HFFc6 (cell line): ENCODE results near the gene MOSPD2. TPM values are rescaled to one million over a fixed set of nuclear protein-coding genes. Genes with fewer than 3 reads are reported as not detected.
A peak's percentile ranks its signal among the peaks of the same experiment; 100 is the strongest.

ENCODE experiments used
- DNase-seq: peaks from one replicate; pipeline ENCODE4 v3.0.0-alpha.2; 2018
- H3K27ac Mint-ChIP-seq: 2 replicates; pipeline ENCODE4 v1.8.0; 2020; ENCODE audit warnings: mild to moderate bottlenecking, mixed read lengths
- H3K27me3 Mint-ChIP-seq: 2 replicates; pipeline ENCODE4 v1.8.0; 2021; ENCODE audit warnings: mild to moderate bottlenecking, moderate library complexity, mixed read lengths; ENCODE audit not compliant: insufficient read depth
- H3K36me3 Mint-ChIP-seq: 2 replicates; pipeline ENCODE4 v1.8.0; 2021; ENCODE audit warnings: low read depth, mixed read lengths
- H3K4me1 Mint-ChIP-seq: 2 replicates; pipeline ENCODE4 v1.8.0; 2020; ENCODE audit warnings: low read depth, mixed read lengths
- H3K4me3 Mint-ChIP-seq: 2 replicates; pipeline ENCODE4 v1.8.0; 2020; ENCODE audit warnings: mild to moderate bottlenecking, moderate library complexity, mixed read lengths
- H3K9me3 Mint-ChIP-seq: 2 replicates; pipeline ENCODE4 v1.8.0; 2020; ENCODE audit warnings: mild to moderate bottlenecking, mixed read lengths
- long read RNA-seq: library from polyadenylated mRNA; unstranded; transcript quantifications from one replicate; pipeline ENCODE4 v2.0.0, GENCODE V29; 2019
- total RNA-seq, 6 experiments: library from RNA; stranded (reverse); fragmentation: NEBNext Ultra II Directional; extraction: Animal tissue kit (Norgen Biotek cat#: 25700); gene quantifications; 2 replicates in 1 of 6; 3 replicates in 5 of 6; pipeline ENCODE4 v1.2.3, GENCODE V29; 2021
- TF ChIP-seq, protein P1 (sequence below): fragments of 200-600 bp; sonication (generic); IDR thresholded peaks from 2 replicates; pipeline ENCODE4 v1.5.0; 2021; ENCODE audit warnings: antibody characterized with exemption, mild to moderate bottlenecking

The MOSPD2 gene
- total RNA-seq: 10 to 100 TPM; 22.0 to 28.2 (median 25.1) TPM
- long read RNA-seq, full-length matches to known transcripts: 27 of 39 reads
- long read RNA-seq, partial matches to known transcripts: 5 of 39 reads
- long read RNA-seq, other reads (novel, unspliced or antisense): 7 of 39 reads

DNA sequence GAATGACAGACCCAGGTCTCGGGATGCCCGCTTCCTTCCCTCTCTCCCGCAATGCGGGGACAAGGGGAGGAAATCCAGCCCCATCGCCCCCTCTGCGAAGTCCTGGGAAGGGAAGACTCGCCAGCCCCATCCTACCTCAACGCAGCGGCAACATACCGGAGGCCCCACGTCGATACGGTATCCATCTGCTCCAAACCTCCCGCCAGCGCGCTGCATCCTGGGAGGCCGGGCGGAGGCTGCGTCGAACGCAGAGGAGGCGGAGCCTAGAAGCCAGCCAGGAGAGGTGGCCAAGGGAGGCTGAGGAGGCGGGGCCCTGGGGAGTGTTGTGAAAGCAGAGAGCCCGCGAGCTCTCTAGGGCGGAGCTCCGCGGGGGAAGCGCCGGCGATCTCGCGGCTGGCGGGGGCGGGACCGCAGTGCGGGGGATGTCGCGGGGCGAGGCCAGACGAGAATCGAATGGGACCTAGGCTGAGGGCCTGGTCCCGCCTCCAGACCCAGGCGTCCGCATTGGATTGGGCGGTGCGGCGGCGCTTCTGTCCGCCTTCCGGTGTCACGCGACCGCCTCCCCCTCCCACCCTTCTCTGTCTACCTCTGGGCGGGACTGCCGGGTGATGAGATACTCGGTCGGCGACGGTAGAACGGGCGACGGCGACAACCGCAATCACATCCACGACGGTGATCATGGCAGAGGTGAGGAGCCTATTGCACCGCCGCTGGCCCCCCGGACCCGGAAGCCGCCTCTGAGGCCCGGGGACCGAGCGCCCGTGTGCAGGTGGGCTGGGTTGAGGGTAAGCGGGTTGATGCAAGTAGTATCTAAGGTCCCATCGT lies at the start of gene MOSPD2, which contains the start of gene FANCB:
TSS of gene MOSPD2 (plus strand) at position 571 of the 825 bp plus-strand sequence. CDS start at position 679, 108 bp downstream.
TSS of gene FANCB (minus strand) at position 219 of the 825 bp plus-strand sequence. CDS start 7,559 bp downstream, outside the sequence.
- peak; percentile 92 for DNase-seq
- no peaks in the 10 kb centered on the region for H3K9me3 Mint-ChIP-seq
- peaks cover 36% of the 10 kb centered on the region for H3K4me1 Mint-ChIP-seq
- TF ChIP-seq, protein P1, sequence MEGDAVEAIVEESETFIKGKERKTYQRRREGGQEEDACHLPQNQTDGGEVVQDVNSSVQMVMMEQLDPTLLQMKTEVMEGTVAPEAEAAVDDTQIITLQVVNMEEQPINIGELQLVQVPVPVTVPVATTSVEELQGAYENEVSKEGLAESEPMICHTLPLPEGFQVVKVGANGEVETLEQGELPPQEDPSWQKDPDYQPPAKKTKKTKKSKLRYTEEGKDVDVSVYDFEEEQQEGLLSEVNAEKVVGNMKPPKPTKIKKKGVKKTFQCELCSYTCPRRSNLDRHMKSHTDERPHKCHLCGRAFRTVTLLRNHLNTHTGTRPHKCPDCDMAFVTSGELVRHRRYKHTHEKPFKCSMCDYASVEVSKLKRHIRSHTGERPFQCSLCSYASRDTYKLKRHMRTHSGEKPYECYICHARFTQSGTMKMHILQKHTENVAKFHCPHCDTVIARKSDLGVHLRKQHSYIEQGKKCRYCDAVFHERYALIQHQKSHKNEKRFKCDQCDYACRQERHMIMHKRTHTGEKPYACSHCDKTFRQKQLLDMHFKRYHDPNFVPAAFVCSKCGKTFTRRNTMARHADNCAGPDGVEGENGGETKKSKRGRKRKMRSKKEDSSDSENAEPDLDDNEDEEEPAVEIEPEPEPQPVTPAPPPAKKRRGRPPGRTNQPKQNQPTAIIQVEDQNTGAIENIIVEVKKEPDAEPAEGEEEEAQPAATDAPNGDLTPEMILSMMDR: no peak
- peaks cover 24% of the 10 kb centered on the region for H3K36me3 Mint-ChIP-seq
- no peaks in the 10 kb centered on the region for H3K27me3 Mint-ChIP-seq
- peak within 1 kb of the TSS; percentile 62 for H3K27ac Mint-ChIP-seq
- peak within 1 kb of the TSS; percentile 89 for H3K4me3 Mint-ChIP-seq

DNA sequence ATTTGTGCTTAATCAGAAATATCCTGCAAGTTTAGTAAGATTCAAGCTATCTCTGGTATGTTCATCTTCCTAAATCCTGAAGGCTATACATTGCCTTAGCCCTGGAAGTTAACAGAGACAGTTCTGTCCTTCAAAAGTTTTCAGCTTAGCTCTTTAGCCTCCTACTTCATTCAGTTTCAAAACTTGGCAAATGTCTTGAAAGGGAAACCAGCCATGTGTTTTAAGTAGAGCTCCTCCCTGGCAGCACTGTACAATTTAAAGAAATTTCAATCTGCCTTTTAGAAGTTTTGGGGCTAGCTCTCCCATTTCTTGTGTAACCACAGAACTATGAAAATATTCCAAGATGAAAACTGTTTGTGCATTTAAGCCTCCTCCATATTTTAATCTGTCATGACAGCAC lies 47.4 kb upstream of the MOSPD2 start:
- no peaks in the 10 kb centered on the region for H3K27me3 Mint-ChIP-seq
- peaks cover 5% of the 10 kb centered on the region for H3K9me3 Mint-ChIP-seq
- peaks cover 15% of the 10 kb centered on the region for H3K4me1 Mint-ChIP-seq
- H3K4me3 Mint-ChIP-seq: no peak overlapping the region
- H3K27ac Mint-ChIP-seq: no peak overlapping the region; the same call in 1 of the 2 replicates
- peaks cover 16% of the 10 kb centered on the region for H3K36me3 Mint-ChIP-seq
- no peak for DNase-seq
- TF ChIP-seq, protein P1: no peak

DNA sequence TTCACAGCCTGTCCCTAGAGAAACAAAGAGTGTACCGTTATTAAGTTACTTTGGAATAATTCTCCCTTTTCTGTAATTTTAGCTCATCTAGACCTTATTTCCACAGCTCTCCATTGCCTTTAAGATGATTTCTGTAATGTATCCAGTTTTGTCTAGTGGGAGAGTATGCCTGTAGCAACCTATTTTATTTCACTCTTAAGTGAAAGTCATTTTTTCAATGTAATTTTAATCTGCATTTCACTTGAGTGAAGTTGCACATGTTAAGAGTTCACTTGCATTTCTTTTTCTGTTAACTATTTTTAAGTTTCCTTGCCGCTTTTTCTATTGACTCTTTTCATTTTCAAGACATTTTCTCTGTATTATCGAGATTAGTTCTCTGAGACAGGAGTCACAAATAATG lies 46.9 kb upstream of the MOSPD2 start:
- Mint-ChIP-seq H3K27me3 (no peaks in the 10 kb centered on the region), H3K4me1 (peaks cover 15% of the 10 kb centered on the region), H3K27ac (no peak overlapping the region), H3K9me3 (peaks cover 5% of the 10 kb centered on the region), H3K4me3 (no peak overlapping the region), H3K36me3 (peaks cover 19% of the 10 kb centered on the region)
- TF ChIP-seq, protein P1: no peak
- DNase-seq: no peak

DNA sequence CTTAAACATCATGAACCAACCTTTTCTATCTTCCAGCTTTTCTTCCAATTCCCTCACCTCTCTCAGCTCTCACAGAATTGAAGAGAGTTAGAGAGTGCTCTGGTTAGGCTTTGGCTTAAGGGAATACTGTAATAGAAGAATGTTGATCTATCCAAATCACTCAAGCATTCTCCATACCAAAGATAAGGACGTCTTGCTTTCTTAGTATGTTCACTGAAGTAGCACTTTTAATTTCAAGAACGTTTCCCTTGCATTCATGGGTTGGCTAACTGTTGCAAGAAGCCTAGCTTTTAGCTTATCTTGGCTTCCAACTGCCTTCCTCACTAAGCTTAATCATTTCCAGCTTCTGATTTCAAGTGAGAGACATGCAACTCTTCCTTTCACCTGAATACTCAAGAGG lies 43.6 kb upstream of the MOSPD2 start:
- H3K9me3 Mint-ChIP-seq: peaks cover 5% of the 10 kb centered on the region
- no peak for DNase-seq
- peaks cover 44% of the 10 kb centered on the region for H3K4me1 Mint-ChIP-seq
- H3K27ac Mint-ChIP-seq: no peak overlapping the region
- H3K36me3 Mint-ChIP-seq: peaks cover 31% of the 10 kb centered on the region
- H3K27me3 Mint-ChIP-seq: no peaks in the 10 kb centered on the region
- TF ChIP-seq, protein P1: no peak
- no peak overlapping the region for H3K4me3 Mint-ChIP-seq

DNA sequence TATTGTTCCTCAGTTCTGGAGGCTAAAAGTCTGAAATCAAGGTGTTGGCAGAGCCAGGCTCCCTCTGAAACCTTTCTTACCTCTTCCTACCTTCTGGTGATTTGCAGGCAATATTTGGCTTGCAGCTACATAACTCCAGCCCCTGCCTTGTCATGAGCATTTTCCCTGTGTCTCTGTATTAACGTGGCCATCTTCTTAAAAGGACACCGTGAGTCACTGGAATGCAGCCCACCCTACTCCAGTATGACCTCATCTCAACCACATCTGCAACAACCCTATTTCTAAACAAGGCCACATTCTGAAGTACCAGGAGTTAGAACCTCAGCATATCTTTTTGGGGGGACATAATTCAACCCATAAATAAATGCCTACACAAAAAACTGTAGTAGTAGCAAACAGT lies 41.1 kb upstream of the MOSPD2 start:
- Mint-ChIP-seq H3K36me3 (peaks cover 47% of the 10 kb centered on the region), H3K9me3 (peaks cover 5% of the 10 kb centered on the region), H3K4me1 (peaks cover 34% of the 10 kb centered on the region), H3K27me3 (no peaks in the 10 kb centered on the region), H3K4me3 (no peak overlapping the region), H3K27ac (peak overlapping the region; percentile 73)
- TF ChIP-seq, protein P1: no peak
- peak; percentile 15 for DNase-seq
